ENCODE results near the gene LIMK2. TPM values are rescaled to one million over a fixed set of nuclear protein-coding genes. Genes with fewer than 3 reads are reported as not detected.
"Not testable (repeated sequence)": the region's sequence is repeated elsewhere in the genome, so short reads cannot be mapped to it uniquely, and the experiment has no call there.

The LIMK2 gene
- total RNA-seq, 2 experiments from 2014 or later: 38.9 to 39.9 TPM

- ATAC-seq (ENCODE audit: low read depth) (no peak), DNase-seq (no peak)
- Mint-ChIP-seq H3K27ac (no peak overlapping the region), H3K4me3 (no peak overlapping the region), H3K9me3 (no peaks in the 10 kb centered on the region), H3K36me3 (peaks cover 12% of the 10 kb centered on the region), H3K4me1 (peaks cover 30% of the 10 kb centered on the region), H3K27me3 (no peaks in the 10 kb centered on the region)
- POLR2A ChIA-PET: interaction anchor here (0.7 kb wide), 1 partner anchor 12 kb away, joined by 6 read pairs; no protein-coding TSS in a partner anchor
Measured at GRCh38 chr22:31221084-31221483, 9.0 kb downstream of the LIMK2 start.

- no peak for ATAC-seq (ENCODE audit: low read depth)
- Mint-ChIP-seq H3K27ac (peak overlapping the region; percentile 1), H3K4me1 (peaks cover 27% of the 10 kb centered on the region), H3K36me3 (peaks cover 12% of the 10 kb centered on the region), H3K4me3 (no peak overlapping the region), H3K9me3 (no peaks in the 10 kb centered on the region), H3K27me3 (no peaks in the 10 kb centered on the region)
- no peak for DNase-seq
- POLR2A ChIA-PET: interaction anchor here (1.6 kb wide), 1 partner anchor 10 kb away, joined by 3 read pairs; the partner anchor contains the start of gene LIMK2
Measured at GRCh38 chr22:31222736-31223135, 10.6 kb downstream of the LIMK2 start.

- Mint-ChIP-seq H3K27ac (no peak overlapping the region), H3K9me3 (no peaks in the 10 kb centered on the region), H3K4me1 (peaks cover 20% of the 10 kb centered on the region), H3K27me3 (no peaks in the 10 kb centered on the region), H3K4me3 (no peak overlapping the region), H3K36me3 (peaks cover 8% of the 10 kb centered on the region)
- ATAC-seq (ENCODE audit: low read depth) (no peak), DNase-seq (no peak)
- POLR2A ChIA-PET: interaction anchor here (0.5 to 1.6 kb wide), 2 partner anchors 11 to 160 kb away, joined by 3 read pairs; partner anchors contain the start of gene LIMK2
Measured at GRCh38 chr22:31223786-31224191, 11.7 kb downstream of the LIMK2 start.

- peaks cover 28% of the 10 kb centered on the region for H3K4me1 Mint-ChIP-seq
- not testable (repeated sequence) for H3K4me3 Mint-ChIP-seq; DNase-seq; H3K27me3 Mint-ChIP-seq; ATAC-seq (ENCODE audit: low read depth); H3K9me3 Mint-ChIP-seq; H3K36me3 Mint-ChIP-seq; H3K27ac Mint-ChIP-seq
- POLR2A ChIA-PET: interaction anchor here (2.6 kb wide), 1 partner anchor 13 kb away, joined by 11 read pairs; the partner anchor contains the start of gene LIMK2
Measured at GRCh38 chr22:31224691-31225090, 12.6 kb downstream of the LIMK2 start.

- Mint-ChIP-seq H3K36me3 (peaks cover 2% of the 10 kb centered on the region), H3K27me3 (no peaks in the 10 kb centered on the region), H3K27ac (no peak overlapping the region), H3K4me3 (no peak overlapping the region), H3K4me1 (peaks cover 40% of the 10 kb centered on the region), H3K9me3 (no peaks in the 10 kb centered on the region)
- ATAC-seq (ENCODE audit: low read depth) (no peak), DNase-seq (no peak)
- POLR2A ChIA-PET: interaction anchor here (1.0 to 2.6 kb wide), 2 partner anchors 15 to 63 kb away, joined by 3 to 11 read pairs; partner anchors contain the start of gene LIMK2
Measured at GRCh38 chr22:31227186-31227585, 15.1 kb downstream of the LIMK2 start.

- no peak for DNase-seq
- Mint-ChIP-seq H3K4me3 (peak overlapping the region; percentile 79), H3K9me3 (no peaks in the 10 kb centered on the region), H3K4me1 (peaks cover 36% of the 10 kb centered on the region), H3K27ac (peak overlapping the region; percentile 95), H3K36me3 (peaks cover 12% of the 10 kb centered on the region), H3K27me3 (no peaks in the 10 kb centered on the region)
- POLR2A ChIA-PET: interaction anchor here (0.7 to 1.6 kb wide), 3 partner anchors 15 to 71 kb away, joined by 3 to 7 read pairs (median 4); partner anchors contain the start of gene LIMK2
- peak; percentile 71 for ATAC-seq (ENCODE audit: low read depth)
Measured at GRCh38 chr22:31229402-31230079, 17.4 kb downstream of the LIMK2 start.

- Mint-ChIP-seq H3K27me3 (no peaks in the 10 kb centered on the region), H3K36me3 (peaks cover 15% of the 10 kb centered on the region), H3K4me1 (peaks cover 41% of the 10 kb centered on the region), H3K27ac (peak overlapping the region; percentile 95), H3K4me3 (peak overlapping the region; percentile 79), H3K9me3 (no peaks in the 10 kb centered on the region)
- no peak for ATAC-seq (ENCODE audit: low read depth)
- POLR2A ChIA-PET: interaction anchor here (1.6 kb wide), 1 partner anchor 17 kb away, joined by 7 read pairs; the partner anchor contains the start of gene LIMK2
- DNase-seq: no peak
Measured at GRCh38 chr22:31230155-31230870, 18.2 kb downstream of the LIMK2 start.

- H3K4me1 Mint-ChIP-seq: peaks cover 41% of the 10 kb centered on the region
- no peaks in the 10 kb centered on the region for H3K9me3 Mint-ChIP-seq
- H3K36me3 Mint-ChIP-seq: peaks cover 15% of the 10 kb centered on the region
- peak overlapping the region; percentile 7 for H3K27ac Mint-ChIP-seq
- no peaks in the 10 kb centered on the region for H3K27me3 Mint-ChIP-seq
- peak overlapping the region; percentile 79 for H3K4me3 Mint-ChIP-seq
- ATAC-seq (ENCODE audit: low read depth) (peak; percentile 65), DNase-seq (no peak)
- POLR2A ChIA-PET: interaction anchor here (1.1 to 1.6 kb wide), 2 partner anchors 18 to 71 kb away, joined by 5 to 7 read pairs; partner anchors contain the start of genes LIMK2 and RNF185
Measured at GRCh38 chr22:31230871-31231621, 18.9 kb downstream of the LIMK2 start.

GRCh38 chr22:31233001-31233400, 20.9 kb downstream of the LIMK2 start:
- H3K9me3 Mint-ChIP-seq: no peaks in the 10 kb centered on the region
- peaks cover 45% of the 10 kb centered on the region for H3K4me1 Mint-ChIP-seq
- no peak overlapping the region for H3K4me3 Mint-ChIP-seq
- peaks cover 16% of the 10 kb centered on the region for H3K36me3 Mint-ChIP-seq
- no peaks in the 10 kb centered on the region for H3K27me3 Mint-ChIP-seq
- no peak overlapping the region for H3K27ac Mint-ChIP-seq
- DNase-seq (no peak), ATAC-seq (ENCODE audit: low read depth) (no peak)
- POLR2A ChIA-PET: interaction anchor here (0.6 kb wide), 1 partner anchor 466 kb away, joined by 4 read pairs; no protein-coding TSS in a partner anchor

GRCh38 chr22:31235081-31235480, 23.0 kb downstream of the LIMK2 start:
- H3K4me1 Mint-ChIP-seq: peaks cover 36% of the 10 kb centered on the region
- peaks cover 16% of the 10 kb centered on the region for H3K36me3 Mint-ChIP-seq
- no peak overlapping the region for H3K4me3 Mint-ChIP-seq
- ATAC-seq (ENCODE audit: low read depth): no peak
- H3K27me3 Mint-ChIP-seq: no peaks in the 10 kb centered on the region
- H3K9me3 Mint-ChIP-seq: no peaks in the 10 kb centered on the region
- H3K27ac Mint-ChIP-seq: no peak overlapping the region
- DNase-seq: no peak
- POLR2A ChIA-PET: no interaction called here

- H3K4me3 Mint-ChIP-seq; H3K9me3 Mint-ChIP-seq; H3K27ac Mint-ChIP-seq; H3K27me3 Mint-ChIP-seq; ATAC-seq (ENCODE audit: low read depth); DNase-seq: not testable (repeated sequence)
- POLR2A ChIA-PET: interaction anchor here (0.7 kb wide), 1 partner anchor 42 kb away, joined by 3 read pairs; no protein-coding TSS in a partner anchor
- Mint-ChIP-seq H3K36me3 (peaks cover 16% of the 10 kb centered on the region), H3K4me1 (peaks cover 28% of the 10 kb centered on the region)
Measured at GRCh38 chr22:31236044-31236443, 23.9 kb downstream of the LIMK2 start.

- DNase-seq: no peak
- peak; percentile 47 for ATAC-seq (ENCODE audit: low read depth)
- POLR2A ChIA-PET: no interaction called here
- Mint-ChIP-seq H3K4me1 (peaks cover 16% of the 10 kb centered on the region), H3K36me3 (peaks cover 16% of the 10 kb centered on the region), H3K9me3 (no peaks in the 10 kb centered on the region), H3K27me3 (no peaks in the 10 kb centered on the region), H3K27ac (no peak overlapping the region), H3K4me3 (no peak overlapping the region)
Measured at GRCh38 chr22:31238057-31238456, 26.0 kb downstream of the LIMK2 start.

All from activated naive CD8-positive, alpha-beta T cell treated with anti-CD3 and anti-CD28 coated beads, Interleukin-2, amount 10 ng/mL, durations not matched to agents 7 days and 5 days (primary cell).